Measurements from ENCODE around the gene RPTOR.

DNA sequence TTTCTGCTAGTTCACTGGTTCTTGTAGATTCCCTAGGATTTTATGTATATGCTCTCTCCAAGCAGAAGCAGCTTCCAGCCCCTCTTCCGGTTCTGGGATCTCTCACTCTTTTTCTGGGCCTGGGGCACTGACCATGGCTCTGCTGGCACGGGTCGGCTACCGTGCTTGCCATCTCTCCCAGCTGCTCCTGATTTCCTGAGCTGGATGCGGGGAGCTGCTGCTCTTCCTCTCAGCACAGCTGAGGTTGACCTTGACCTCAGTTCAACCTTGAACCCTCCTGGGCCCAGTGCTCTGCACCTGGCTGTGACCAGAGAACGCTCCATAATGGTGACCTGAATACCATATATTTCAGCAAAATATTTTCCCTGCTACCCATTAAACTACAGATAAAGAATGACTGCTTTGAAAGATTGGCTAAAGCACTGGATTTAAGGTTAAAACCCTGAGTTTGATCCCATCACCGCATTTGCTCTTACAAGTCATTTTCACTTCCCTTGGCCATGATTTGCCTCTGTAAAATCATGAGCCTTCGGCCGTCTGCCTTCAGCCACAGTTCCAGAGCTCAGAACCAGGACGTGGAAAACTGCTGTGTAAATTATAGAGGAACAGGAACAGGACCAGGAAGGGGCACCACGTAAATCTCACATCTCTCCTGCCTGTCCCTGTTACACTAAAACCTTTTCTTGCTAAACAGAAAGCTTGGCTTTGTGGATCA is 316.2 kb downstream of the RPTOR start:
- TF ChIP-seq TCF7L2 (IDR thresholded peaks at IDR 0.05; ENCODE audit: borderline replicate concordance, low read depth, low read length) (no peak), ZNF510 (tag by site-specific recombination; IDR thresholded peaks at IDR 0.05; ENCODE audit: insufficient replicate concordance) (no peak), IKZF3 (tag by site-specific recombination; IDR thresholded peaks at IDR 0.05) (no peak), ZNF24 (tag by site-specific recombination; IDR thresholded peaks at IDR 0.05) (no peak), ZFP3 (tag by site-specific recombination; IDR thresholded peaks at IDR 0.05; ENCODE audit: low read depth) (no peak), ZNF223 (tag by site-specific recombination; IDR thresholded peaks at IDR 0.05) (no peak), SP2 (tag by site-specific recombination; IDR thresholded peaks at IDR 0.05) (no peak), ZBTB8A (tag by site-specific recombination; IDR thresholded peaks at IDR 0.05) (no peak)
- TF ChIP-seq, protein P1, sequence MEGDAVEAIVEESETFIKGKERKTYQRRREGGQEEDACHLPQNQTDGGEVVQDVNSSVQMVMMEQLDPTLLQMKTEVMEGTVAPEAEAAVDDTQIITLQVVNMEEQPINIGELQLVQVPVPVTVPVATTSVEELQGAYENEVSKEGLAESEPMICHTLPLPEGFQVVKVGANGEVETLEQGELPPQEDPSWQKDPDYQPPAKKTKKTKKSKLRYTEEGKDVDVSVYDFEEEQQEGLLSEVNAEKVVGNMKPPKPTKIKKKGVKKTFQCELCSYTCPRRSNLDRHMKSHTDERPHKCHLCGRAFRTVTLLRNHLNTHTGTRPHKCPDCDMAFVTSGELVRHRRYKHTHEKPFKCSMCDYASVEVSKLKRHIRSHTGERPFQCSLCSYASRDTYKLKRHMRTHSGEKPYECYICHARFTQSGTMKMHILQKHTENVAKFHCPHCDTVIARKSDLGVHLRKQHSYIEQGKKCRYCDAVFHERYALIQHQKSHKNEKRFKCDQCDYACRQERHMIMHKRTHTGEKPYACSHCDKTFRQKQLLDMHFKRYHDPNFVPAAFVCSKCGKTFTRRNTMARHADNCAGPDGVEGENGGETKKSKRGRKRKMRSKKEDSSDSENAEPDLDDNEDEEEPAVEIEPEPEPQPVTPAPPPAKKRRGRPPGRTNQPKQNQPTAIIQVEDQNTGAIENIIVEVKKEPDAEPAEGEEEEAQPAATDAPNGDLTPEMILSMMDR (tag by site-specific recombination; IDR thresholded peaks at IDR 0.05): no peak
- TF ChIP-seq, protein P2, sequence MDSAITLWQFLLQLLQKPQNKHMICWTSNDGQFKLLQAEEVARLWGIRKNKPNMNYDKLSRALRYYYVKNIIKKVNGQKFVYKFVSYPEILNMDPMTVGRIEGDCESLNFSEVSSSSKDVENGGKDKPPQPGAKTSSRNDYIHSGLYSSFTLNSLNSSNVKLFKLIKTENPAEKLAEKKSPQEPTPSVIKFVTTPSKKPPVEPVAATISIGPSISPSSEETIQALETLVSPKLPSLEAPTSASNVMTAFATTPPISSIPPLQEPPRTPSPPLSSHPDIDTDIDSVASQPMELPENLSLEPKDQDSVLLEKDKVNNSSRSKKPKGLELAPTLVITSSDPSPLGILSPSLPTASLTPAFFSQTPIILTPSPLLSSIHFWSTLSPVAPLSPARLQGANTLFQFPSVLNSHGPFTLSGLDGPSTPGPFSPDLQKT (IDR thresholded peaks at IDR 0.05; ENCODE audit: borderline replicate concordance, low read depth, low read length): no peak
- TF ChIP-seq, protein P3, sequence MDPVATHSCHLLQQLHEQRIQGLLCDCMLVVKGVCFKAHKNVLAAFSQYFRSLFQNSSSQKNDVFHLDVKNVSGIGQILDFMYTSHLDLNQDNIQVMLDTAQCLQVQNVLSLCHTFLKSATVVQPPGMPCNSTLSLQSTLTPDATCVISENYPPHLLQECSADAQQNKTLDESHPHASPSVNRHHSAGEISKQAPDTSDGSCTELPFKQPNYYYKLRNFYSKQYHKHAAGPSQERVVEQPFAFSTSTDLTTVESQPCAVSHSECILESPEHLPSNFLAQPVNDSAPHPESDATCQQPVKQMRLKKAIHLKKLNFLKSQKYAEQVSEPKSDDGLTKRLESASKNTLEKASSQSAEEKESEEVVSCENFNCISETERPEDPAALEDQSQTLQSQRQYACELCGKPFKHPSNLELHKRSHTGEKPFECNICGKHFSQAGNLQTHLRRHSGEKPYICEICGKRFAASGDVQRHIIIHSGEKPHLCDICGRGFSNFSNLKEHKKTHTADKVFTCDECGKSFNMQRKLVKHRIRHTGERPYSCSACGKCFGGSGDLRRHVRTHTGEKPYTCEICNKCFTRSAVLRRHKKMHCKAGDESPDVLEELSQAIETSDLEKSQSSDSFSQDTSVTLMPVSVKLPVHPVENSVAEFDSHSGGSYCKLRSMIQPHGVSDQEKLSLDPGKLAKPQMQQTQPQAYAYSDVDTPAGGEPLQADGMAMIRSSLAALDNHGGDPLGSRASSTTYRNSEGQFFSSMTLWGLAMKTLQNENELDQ (tag by site-specific recombination; IDR thresholded peaks at IDR 0.05; ENCODE audit: low read depth): no peak
